Femur (tissue), 1 donor: ENCODE results near the gene CNTN2.

Experiments
- DNase-seq: peaks from one replicate; pipeline ENCODE4 v3.0.0-alpha.2; 2017

Gene CNTN2

GRCh38 chr1:205042911-205043806 is at the start of gene CNTN2:
TSS of gene CNTN2 (plus strand) at chr1:205043212. CDS start at chr1:205053186, 9,974 bp downstream.
- peak; percentile 51 for DNase-seq

GRCh38 chr1:204994086-204994862 is 48.7 kb upstream of the CNTN2 start:
- no peak for DNase-seq

GRCh38 chr1:204996981-204997380 is 46.0 kb upstream of the CNTN2 start:
- DNase-seq, result no peak

- DNase-seq, result peak; percentile 62
Measured at GRCh38 chr1:204997591-204998355, 45.2 kb upstream of the CNTN2 start.

- DNase-seq, result no peak
Measured at GRCh38 chr1:205001162-205001561, 41.9 kb upstream of the CNTN2 start.

GRCh38 chr1:205002705-205003104 is 40.3 kb upstream of the CNTN2 start:
- DNase-seq, result no peak

GRCh38 chr1:205003358-205004131 is 39.5 kb upstream of the CNTN2 start:
- DNase-seq, result no peak

- peak; percentile 44 for DNase-seq
Measured at GRCh38 chr1:205004351-205004750, 38.7 kb upstream of the CNTN2 start.

- DNase-seq, result no peak
Measured at GRCh38 chr1:205008896-205009295, 34.1 kb upstream of the CNTN2 start.

GRCh38 chr1:205009670-205010069 is 33.3 kb upstream of the CNTN2 start:
- no peak for DNase-seq

GRCh38 chr1:205012391-205013140 is 30.4 kb upstream of the CNTN2 start:
- no peak for DNase-seq

GRCh38 chr1:205013683-205014367 is 29.2 kb upstream of the CNTN2 start:
- peak; percentile 70 for DNase-seq

GRCh38 chr1:205014783-205015182 is 28.2 kb upstream of the CNTN2 start:
- DNase-seq, result no peak

GRCh38 chr1:205015241-205015640 is 27.8 kb upstream of the CNTN2 start:
- no peak for DNase-seq

GRCh38 chr1:205016075-205016474 is 26.9 kb upstream of the CNTN2 start:
- no peak for DNase-seq

- no peak for DNase-seq
Measured at GRCh38 chr1:205016584-205016983, 26.4 kb upstream of the CNTN2 start.

- no peak for DNase-seq
Measured at GRCh38 chr1:205017001-205017400, 26.0 kb upstream of the CNTN2 start.

- no peak for DNase-seq
Measured at GRCh38 chr1:205017766-205018165, 25.2 kb upstream of the CNTN2 start.

GRCh38 chr1:205018381-205018780 is 24.6 kb upstream of the CNTN2 start:
- no peak for DNase-seq

GRCh38 chr1:205020466-205020865 is 22.5 kb upstream of the CNTN2 start:
- no peak for DNase-seq

- no peak for DNase-seq
Measured at GRCh38 chr1:205024679-205025078, 18.3 kb upstream of the CNTN2 start.
